Kidney (tissue), 14 donors: Measurements from ENCODE around the gene ZDHHC14. TPM values are rescaled to one million over a fixed set of nuclear protein-coding genes. Genes with fewer than 3 reads are reported as not detected.

Experiments
- DNase-seq, 5 donors: peaks; one replicate each; pipeline ENCODE4 v3.0.0-alpha.2; 2013 to 2020
- FAIRE-seq: peaks from 2 replicates; lab custom pipeline; 2012; peaks lifted over from hg19 to GRCh38; lab: Jason Lieb, UNC
- H3K27ac ChIP-seq, 2 donors: one replicate each; pipeline ENCODE4 v1.7.0; 2013; ENCODE audit warnings: low read depth in 2 of 2, low read length in 2 of 2, inconsistent platforms in 1 of 2
- H3K27me3 ChIP-seq: one replicate; pipeline ENCODE4 v1.7.1; 2013; ENCODE audit warnings: low read length, inconsistent platforms; ENCODE audit not compliant: control insufficient read depth, insufficient read depth
- H3K36me3 ChIP-seq, 3 donors: one replicate each; pipeline versions ENCODE4 v1.7.0 to v1.7.1; 2013; ENCODE audit warnings: low read length in 3 of 3, control low read depth in 1 of 3, inconsistent platforms in 1 of 3; ENCODE audit not compliant: insufficient read depth in 3 of 3, control insufficient read depth in 2 of 3
- H3K4me1 ChIP-seq, 3 donors: one replicate each; pipeline versions ENCODE4 v1.7.0 to v1.7.1; 2013; ENCODE audit warnings: low read length in 3 of 3, inconsistent platforms in 1 of 3, low read depth in 1 of 3; ENCODE audit not compliant: control insufficient read depth in 2 of 3, insufficient read depth in 2 of 3
- H3K4me3 ChIP-seq, 3 donors: one replicate each; pipeline versions ENCODE4 v1.7.0 to v1.8.1; 2013; ENCODE audit warnings: low read length in 3 of 3, control low read depth in 1 of 3, inconsistent platforms in 1 of 3
- H3K9ac ChIP-seq, 3 donors: one replicate each; pipeline versions ENCODE4 v1.7.0 to v1.7.1; 2013; ENCODE audit warnings: low read length in 3 of 3, control low read depth in 1 of 3, inconsistent platforms in 1 of 3
- H3K9me3 ChIP-seq, 3 donors: one replicate each; pipeline versions ENCODE4 v1.7.0 to v1.7.1; 2013; ENCODE audit warnings: low read length in 3 of 3, control low read depth in 1 of 3, inconsistent platforms in 1 of 3; ENCODE audit not compliant: control insufficient read depth in 2 of 3, insufficient read depth in 1 of 3
- intact Hi-C: fragments of 100-400 bp; cut with DNase I; formaldehyde crosslinking; loops from one replicate; pipeline ENCODE4 v1.11.1; 2022
- polyA plus RNA-seq: library from polyadenylated mRNA; stranded (reverse); fragments of 350-450 nt; fragmentation: Illumina TruSeq; extraction: RNeasy Lipid Tissue Mini Kit (QIAGEN cat#74804); gene quantifications from one replicate; pipeline ENCODE4 v1.2.3, GENCODE V29; 2014; ENCODE audit warnings: low read depth, low replicate concordance; ENCODE audit not compliant: insufficient read depth
- total RNA-seq: library from RNA; stranded (reverse); fragmentation: NEBNext Ultra II Directional; extraction: Animal tissue kit (Norgen Biotek cat#: 25700); gene quantifications from one replicate; pipeline ENCODE4 v1.2.1, GENCODE V29; 2021
- TF ChIP-seq, protein P1 (sequence below): IDR thresholded peaks from 3 replicates; pipeline ENCODE4 v1.5.1; 2012; ENCODE audit warnings: mild to moderate bottlenecking, moderate library complexity, borderline replicate concordance; ENCODE audit not compliant: insufficient read depth; ENCODE audit errors: extremely low read depth
- donor health status: control.
- donor health status: control.
- donor health status: control.
- donor health status: control.
- donor health status: control.
- donor health status: DM: yes; HTN: yes; CAD: no.
- donor health status: Normal renal cell carcinoma (clear cell type).

The ZDHHC14 gene
- total and polyA plus RNA-seq, 2 donors from 2014 or later = 13.5 to 26.7 TPM

DNA sequence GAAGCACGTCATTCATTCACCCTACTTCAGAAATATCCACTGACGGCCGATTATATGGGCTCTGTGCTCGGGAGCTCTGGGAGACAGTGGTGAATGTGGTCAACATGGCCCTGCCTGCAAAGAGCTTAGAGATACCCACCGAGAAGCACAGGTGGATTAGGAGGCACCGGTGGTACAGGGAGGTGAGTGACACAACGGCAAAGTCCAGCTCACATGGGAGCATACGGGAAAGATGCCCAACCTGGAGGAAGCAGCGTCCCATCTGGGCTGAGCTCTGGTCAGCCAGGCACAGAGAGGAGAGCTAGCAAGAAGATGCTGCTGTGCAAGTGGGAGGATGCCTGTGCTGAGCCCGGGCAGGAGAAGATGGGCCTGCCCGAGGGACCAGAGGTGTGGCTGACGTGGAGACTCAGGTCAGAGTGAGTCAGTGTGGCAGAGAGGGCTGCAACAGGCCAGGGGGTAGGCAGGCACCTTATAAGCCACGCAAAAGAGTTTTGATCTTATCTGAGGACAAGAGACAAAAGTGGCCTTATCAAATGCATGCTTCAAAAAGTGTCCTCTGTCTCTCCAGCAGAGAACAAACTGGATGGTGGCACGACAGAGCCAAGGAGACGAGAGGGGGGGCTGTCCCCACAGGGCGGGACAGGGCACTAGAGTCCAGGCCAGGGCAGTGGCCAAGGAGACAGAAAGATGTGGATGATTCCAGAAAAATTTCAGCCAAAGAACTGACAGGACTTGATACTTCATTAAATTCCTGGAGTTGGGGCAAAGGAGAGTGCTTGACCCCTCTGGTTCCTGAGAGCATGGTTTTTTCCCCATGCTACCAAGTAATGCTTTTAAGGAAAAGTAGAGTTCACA is 227.5 kb downstream of the ZDHHC14 start:
- intact Hi-C loops = no loop called here
- no peak overlapping the region for H3K4me3 ChIP-seq
- DNase-seq = no peak
- no peak overlapping the region for H3K27ac ChIP-seq
- no peaks in the 10 kb centered on the region for H3K36me3 ChIP-seq
- no peak for FAIRE-seq
- TF ChIP-seq, protein P1, sequence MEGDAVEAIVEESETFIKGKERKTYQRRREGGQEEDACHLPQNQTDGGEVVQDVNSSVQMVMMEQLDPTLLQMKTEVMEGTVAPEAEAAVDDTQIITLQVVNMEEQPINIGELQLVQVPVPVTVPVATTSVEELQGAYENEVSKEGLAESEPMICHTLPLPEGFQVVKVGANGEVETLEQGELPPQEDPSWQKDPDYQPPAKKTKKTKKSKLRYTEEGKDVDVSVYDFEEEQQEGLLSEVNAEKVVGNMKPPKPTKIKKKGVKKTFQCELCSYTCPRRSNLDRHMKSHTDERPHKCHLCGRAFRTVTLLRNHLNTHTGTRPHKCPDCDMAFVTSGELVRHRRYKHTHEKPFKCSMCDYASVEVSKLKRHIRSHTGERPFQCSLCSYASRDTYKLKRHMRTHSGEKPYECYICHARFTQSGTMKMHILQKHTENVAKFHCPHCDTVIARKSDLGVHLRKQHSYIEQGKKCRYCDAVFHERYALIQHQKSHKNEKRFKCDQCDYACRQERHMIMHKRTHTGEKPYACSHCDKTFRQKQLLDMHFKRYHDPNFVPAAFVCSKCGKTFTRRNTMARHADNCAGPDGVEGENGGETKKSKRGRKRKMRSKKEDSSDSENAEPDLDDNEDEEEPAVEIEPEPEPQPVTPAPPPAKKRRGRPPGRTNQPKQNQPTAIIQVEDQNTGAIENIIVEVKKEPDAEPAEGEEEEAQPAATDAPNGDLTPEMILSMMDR = no peak
- H3K9ac ChIP-seq = no peak overlapping the region
- no peaks in the 10 kb centered on the region for H3K27me3 ChIP-seq
- peaks cover 0 to 2% (median under 1%) of the 10 kb centered on the region in 3 donors for H3K4me1 ChIP-seq
- no peaks in the 10 kb centered on the region for H3K9me3 ChIP-seq

DNA sequence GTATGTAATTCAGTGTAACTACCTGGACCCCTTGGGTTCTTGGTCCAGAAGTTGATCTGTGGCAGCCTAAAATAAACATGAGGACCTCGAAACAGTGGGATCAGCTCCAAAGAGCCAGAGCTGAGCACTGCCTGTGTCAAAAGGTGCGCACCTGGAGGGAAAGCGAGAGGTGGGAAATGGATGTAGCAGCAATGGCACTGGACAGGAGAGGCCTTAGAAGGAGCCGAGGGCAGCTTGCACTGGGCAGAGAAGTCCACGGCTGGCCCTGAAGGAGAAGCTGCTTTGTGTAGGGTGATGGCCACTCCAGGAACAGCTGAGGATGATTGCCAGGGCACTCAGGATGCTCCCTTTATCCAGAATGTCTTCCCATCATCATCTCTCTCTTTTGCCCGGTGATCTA is 228.1 kb downstream of the ZDHHC14 start:
- TF ChIP-seq, protein P1 = no peak

DNA sequence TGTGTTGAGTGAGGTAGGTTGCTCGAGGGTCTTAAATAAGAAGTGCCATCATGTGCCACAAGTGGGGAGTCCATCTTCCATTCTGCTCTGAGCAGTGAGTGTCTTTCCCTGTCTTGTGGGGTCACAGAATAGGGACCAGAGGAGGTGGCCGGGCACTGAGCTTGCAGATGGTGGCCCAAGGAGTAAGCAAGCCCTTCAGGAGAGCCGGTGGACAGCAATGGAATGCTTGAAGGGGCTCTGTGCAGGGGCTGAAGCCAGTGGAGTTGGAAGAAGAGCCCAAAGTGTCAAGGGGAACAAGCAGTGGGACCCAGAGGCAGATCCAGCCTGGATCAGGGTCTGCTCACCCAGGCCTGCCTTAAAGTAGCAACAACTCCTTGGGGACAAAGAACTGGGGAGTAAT is 228.6 kb downstream of the ZDHHC14 start:
- H3K4me3 ChIP-seq = no peak overlapping the region
- TF ChIP-seq, protein P1 = no peak
- H3K9ac ChIP-seq = no peak overlapping the region
- FAIRE-seq (no peak), DNase-seq (no peak)
- intact Hi-C loops = no loop called here
- no peak overlapping the region for H3K27ac ChIP-seq
- peaks cover 0 to 11% (median 2%) of the 10 kb centered on the region in 3 donors for H3K4me1 ChIP-seq
- no peaks in the 10 kb centered on the region for H3K27me3 ChIP-seq
- H3K36me3 ChIP-seq = no peaks in the 10 kb centered on the region
- no peaks in the 10 kb centered on the region for H3K9me3 ChIP-seq

More for the DNA sequence above, 228.1 kb downstream of the ZDHHC14 start:
- H3K4me1 ChIP-seq = peaks cover 0 to 7% (median 2%) of the 10 kb centered on the region in 3 donors
- no peak for FAIRE-seq
- H3K36me3 ChIP-seq = no peaks in the 10 kb centered on the region
- no peaks in the 10 kb centered on the region for H3K27me3 ChIP-seq
- H3K9me3 ChIP-seq = no peaks in the 10 kb centered on the region
- intact Hi-C loops = no loop called here
- no peak overlapping the region for H3K4me3 ChIP-seq
- H3K9ac ChIP-seq = no peak overlapping the region
- DNase-seq = no peak
- no peak overlapping the region for H3K27ac ChIP-seq
